HepG2 (cell line): ENCODE results near the gene TUBG1.
A peak's percentile ranks its signal among the peaks of the same experiment; 100 is the strongest.

Experiments
- CBFB ChIP-seq: sonication (generic); formaldehyde crosslinking; IDR thresholded peaks from 2 replicates; pipeline ENCODE4 v1.4.0; 2020; ENCODE audit warnings: missing genetic modification reagents
- DPF2 ChIP-seq: sonication (generic); formaldehyde crosslinking; IDR thresholded peaks from 2 replicates; pipeline ENCODE4 v1.4.0; 2020; ENCODE audit warnings: mild to moderate bottlenecking, low read depth, missing genetic modification reagents, borderline replicate concordance
- ELF4 ChIP-seq: sonication (generic); formaldehyde crosslinking; IDR thresholded peaks from 2 replicates; pipeline ENCODE4 v1.5.0; 2020; ENCODE audit warnings: missing genetic modification reagents, mild to moderate bottlenecking, moderate library complexity, borderline replicate concordance
- FOXA3 ChIP-seq: IDR thresholded peaks from 2 replicates; pipeline ENCODE4 v1.6.1; 2016; ENCODE audit warnings: missing genetic modification reagents, missing compliant biosample characterization
- POLR2A ChIP-seq, 2 experiments: IDR thresholded peaks; 2 replicates each; pipeline ENCODE4 v1.6.1; 2011; ENCODE audit warnings: low read depth in 2 of 2, low read length in 2 of 2, mild to moderate bottlenecking in 1 of 2, moderate library complexity in 1 of 2; ENCODE audit not compliant: insufficient read depth in 1 of 2
- POLR2AphosphoS5 ChIP-seq: IDR thresholded peaks from 2 replicates; pipeline ENCODE4 v1.6.1; 2012; ENCODE audit warnings: low read depth, low read length
- SP1 ChIP-seq, 2 experiments: fragments of 450-650 bp in 1 of 2; sonication (generic) in 1 of 2; formaldehyde crosslinking in 1 of 2; IDR thresholded peaks; 2 replicates each; pipeline versions ENCODE4 v1.4.0 to v1.6.1; 2016 to 2020; ENCODE audit warnings: missing genetic modification reagents in 1 of 2
- STAT5B ChIP-seq: sonication (generic); formaldehyde crosslinking; IDR thresholded peaks from 2 replicates; pipeline ENCODE4 v1.4.0; 2020; ENCODE audit warnings: missing genetic modification reagents
- ZKSCAN8 ChIP-seq: IDR thresholded peaks from 2 replicates; pipeline ENCODE4 v1.6.1; 2016; ENCODE audit warnings: borderline replicate concordance, missing genetic modification reagents, missing compliant biosample characterization
- TF ChIP-seq, protein P1 (sequence below): sonication (generic); formaldehyde crosslinking; IDR thresholded peaks from 2 replicates; pipeline ENCODE4 v1.5.0; 2020; ENCODE audit warnings: missing genetic modification reagents
- TF ChIP-seq, protein P2 (sequence below): sonication (generic); formaldehyde crosslinking; IDR thresholded peaks from 2 replicates; pipeline ENCODE4 v1.4.0; 2020; ENCODE audit warnings: mild to moderate bottlenecking, missing genetic modification reagents

DNA sequence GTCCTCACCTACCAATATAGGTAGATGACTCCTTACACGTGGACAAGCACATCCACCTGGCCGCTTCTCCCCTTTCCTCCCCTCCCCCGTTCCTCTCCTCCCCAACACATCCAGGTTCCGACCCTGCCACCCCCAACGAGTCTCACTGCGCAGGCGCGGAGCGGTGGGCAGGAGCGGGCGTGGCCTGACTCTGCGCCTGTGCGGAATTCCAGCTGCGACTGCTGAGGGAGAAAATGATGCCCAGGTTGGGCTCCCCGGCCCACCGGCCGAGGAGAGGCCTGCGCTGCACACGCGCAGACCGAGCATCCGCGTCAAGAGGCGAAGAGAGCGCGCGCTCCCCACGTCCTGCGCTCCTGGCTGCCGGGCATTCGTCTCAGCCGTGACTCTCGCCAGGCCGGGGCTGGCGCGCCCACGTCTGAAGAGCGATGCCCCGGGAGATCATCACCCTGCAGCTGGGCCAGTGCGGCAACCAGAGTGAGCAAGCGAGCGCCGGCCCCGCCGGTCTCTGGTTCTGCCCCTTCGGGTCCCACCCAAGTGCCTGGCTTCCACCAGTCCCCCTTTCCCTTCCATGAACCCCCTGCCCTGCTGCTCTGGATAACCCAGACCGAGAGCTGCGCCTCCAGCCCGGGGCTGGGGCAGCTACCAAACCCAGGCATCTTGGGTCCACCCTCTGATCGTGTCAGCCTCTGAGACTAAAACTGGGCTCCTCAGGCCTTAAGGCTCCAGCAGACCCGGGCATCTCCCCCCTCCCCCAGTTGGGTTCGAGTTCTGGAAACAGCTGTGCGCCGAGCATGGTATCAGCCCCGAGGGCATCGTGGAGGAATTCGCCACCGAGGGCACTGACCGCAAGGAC, 49.8 kb downstream of the TUBG1 start, which contains the start of gene TUBG2:
- peak; percentile 81 for TF ChIP-seq CBFB (CRISPR knock-in tag)
- no peak for TF ChIP-seq SP1 (IDR thresholded peaks at IDR 0.05)
- TF ChIP-seq SP1 (CRISPR knock-in tag; IDR thresholded peaks at IDR 0.05): peak; percentile 81; the same call in 1 of the 2 replicates
- peak; percentile 94 for TF ChIP-seq POLR2AphosphoS5
- TF ChIP-seq DPF2: no peak
- peak; percentile 82; the same call in 1 of the 2 replicates for TF ChIP-seq STAT5B (CRISPR knock-in tag)
- TF ChIP-seq, protein P1, sequence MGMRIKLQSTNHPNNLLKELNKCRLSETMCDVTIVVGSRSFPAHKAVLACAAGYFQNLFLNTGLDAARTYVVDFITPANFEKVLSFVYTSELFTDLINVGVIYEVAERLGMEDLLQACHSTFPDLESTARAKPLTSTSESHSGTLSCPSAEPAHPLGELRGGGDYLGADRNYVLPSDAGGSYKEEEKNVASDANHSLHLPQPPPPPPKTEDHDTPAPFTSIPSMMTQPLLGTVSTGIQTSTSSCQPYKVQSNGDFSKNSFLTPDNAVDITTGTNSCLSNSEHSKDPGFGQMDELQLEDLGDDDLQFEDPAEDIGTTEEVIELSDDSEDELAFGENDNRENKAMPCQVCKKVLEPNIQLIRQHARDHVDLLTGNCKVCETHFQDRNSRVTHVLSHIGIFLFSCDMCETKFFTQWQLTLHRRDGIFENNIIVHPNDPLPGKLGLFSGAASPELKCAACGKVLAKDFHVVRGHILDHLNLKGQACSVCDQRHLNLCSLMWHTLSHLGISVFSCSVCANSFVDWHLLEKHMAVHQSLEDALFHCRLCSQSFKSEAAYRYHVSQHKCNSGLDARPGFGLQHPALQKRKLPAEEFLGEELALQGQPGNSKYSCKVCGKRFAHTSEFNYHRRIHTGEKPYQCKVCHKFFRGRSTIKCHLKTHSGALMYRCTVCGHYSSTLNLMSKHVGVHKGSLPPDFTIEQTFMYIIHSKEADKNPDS (CRISPR knock-in tag): no peak
- peak; percentile 45; the same call in 1 of the 2 replicates for TF ChIP-seq FOXA3
- TF ChIP-seq, protein P2, sequence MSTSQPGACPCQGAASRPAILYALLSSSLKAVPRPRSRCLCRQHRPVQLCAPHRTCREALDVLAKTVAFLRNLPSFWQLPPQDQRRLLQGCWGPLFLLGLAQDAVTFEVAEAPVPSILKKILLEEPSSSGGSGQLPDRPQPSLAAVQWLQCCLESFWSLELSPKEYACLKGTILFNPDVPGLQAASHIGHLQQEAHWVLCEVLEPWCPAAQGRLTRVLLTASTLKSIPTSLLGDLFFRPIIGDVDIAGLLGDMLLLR (CRISPR knock-in tag): no peak; the same call in 1 of the 2 replicates
- TF ChIP-seq POLR2A (IDR thresholded peaks at IDR 0.05; ENCODE audit: insufficient read depth in 1 of 2, low read depth in 2 of 2, low read length in 2 of 2): peak; percentile 74 to 93
- TF ChIP-seq ZKSCAN8: peak; percentile 57; the same call in 1 of the 2 replicates
- no peak for TF ChIP-seq ELF4 (CRISPR knock-in tag)
